ENCODE data around the gene PKP1. TPM values are rescaled to one million over a fixed set of nuclear protein-coding genes. Genes with fewer than 3 reads are reported as not detected.

The PKP1 gene
- total and polyA plus RNA-seq, 10 of the 15 experiments (the other 5 are each of a cell fraction or from before 2014, with no cell fraction given) = 0.03 TPM; not detected in 9

GRCh38 chr1:201324821-201325677 is 41.7 kb downstream of the PKP1 start:
- Histone ChIP-seq H3K27me3 (replicated peaks in 1 of 2; ENCODE audit: control insufficient read depth in 2 of 2, insufficient read depth in 2 of 2, low read length in 1 of 2) (peaks cover 4 to 10% of the 10 kb centered on the region in 2 experiments; a peak in 3 of 4 replicates), H3K4me3 (no peak overlapping the region), H3K79me2 (ENCODE audit: control insufficient read depth, insufficient read depth, low read length) (no peaks in the 10 kb centered on the region), H2AFZ (ENCODE audit: control insufficient read depth, low read depth, low read length) (no peak overlapping the region), H3K4me1 (ENCODE audit: control insufficient read depth, insufficient read depth, low read length) (no peaks in the 10 kb centered on the region), H3K27ac (ENCODE audit: control insufficient read depth, insufficient read depth) (no peak overlapping the region), H3K36me3 (ENCODE audit: control insufficient read depth in 2 of 2, insufficient read depth in 2 of 2, low read length in 1 of 2) (no peaks in the 10 kb centered on the region), H4K20me1 (ENCODE audit: control insufficient read depth, insufficient read depth) (no peaks in the 10 kb centered on the region), H3K9ac (ENCODE audit: control insufficient read depth, insufficient read depth, low read length) (no peak overlapping the region), H3K4me2 (ENCODE audit: control insufficient read depth, insufficient read depth) (no peak overlapping the region), H3K9me3 (replicated peaks; ENCODE audit: control insufficient read depth, insufficient read depth, low read length) (no peaks in the 10 kb centered on the region)
- no peak for DNase-seq (ENCODE audit: low read depth, low spot score)
- in situ Hi-C loops (cut with MboI) (no loop called here), intact Hi-C loops (cut with micrococcal nuclease; ENCODE audit: unreplicated experiment) (no loop called here)
- RAD21 ChIA-PET (ENCODE audit: unreplicated experiment) = no interaction called here
- no TSS peak for BruUV-seq (replicated peaks)
- TF ChIP-seq RAD51 (IDR thresholded peaks at IDR 0.05) = no peak
- TF ChIP-seq NKRF (conservative IDR thresholded peaks at IDR 0.05) = no peak
- no peak for TF ChIP-seq YY1 (IDR thresholded peaks at IDR 0.05; ENCODE audit: low read depth, low read length)
- TF ChIP-seq, protein P1, sequence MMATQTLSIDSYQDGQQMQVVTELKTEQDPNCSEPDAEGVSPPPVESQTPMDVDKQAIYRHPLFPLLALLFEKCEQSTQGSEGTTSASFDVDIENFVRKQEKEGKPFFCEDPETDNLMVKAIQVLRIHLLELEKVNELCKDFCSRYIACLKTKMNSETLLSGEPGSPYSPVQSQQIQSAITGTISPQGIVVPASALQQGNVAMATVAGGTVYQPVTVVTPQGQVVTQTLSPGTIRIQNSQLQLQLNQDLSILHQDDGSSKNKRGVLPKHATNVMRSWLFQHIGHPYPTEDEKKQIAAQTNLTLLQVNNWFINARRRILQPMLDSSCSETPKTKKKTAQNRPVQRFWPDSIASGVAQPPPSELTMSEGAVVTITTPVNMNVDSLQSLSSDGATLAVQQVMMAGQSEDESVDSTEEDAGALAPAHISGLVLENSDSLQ (IDR thresholded peaks at IDR 0.05) = no peak
- no peak for TF ChIP-seq TAF1 (IDR thresholded peaks at IDR 0.05; ENCODE audit: borderline replicate concordance, low read depth, low read length)
- TF ChIP-seq RELB (IDR thresholded peaks at IDR 0.05; ENCODE audit: low read depth) = no peak
- no peak for TF ChIP-seq TARDBP (IDR thresholded peaks at IDR 0.05; ENCODE audit: borderline replicate concordance)
- no peak for TF ChIP-seq BHLHE40 (IDR thresholded peaks at IDR 0.05; ENCODE audit: borderline replicate concordance in 1 of 2, low read depth in 2 of 2, low read length in 1 of 2)
- no peak for ATAC-seq
- FAIRE-seq = no peak
- CTCF ChIA-PET = no interaction called here
- POLR2A ChIA-PET = no interaction called here
- SMC1A ChIA-PET (ENCODE audit: uncharacterized antibody, unreplicated experiment) = no interaction called here
- WGBS (ENCODE audit: insufficient coverage, insufficient replicate concordance, low lambda C conversion rate, missing lambda C conversion rate) = 3% methylated on average over 16 of the region's 16 CpGs
